IPS DF 4.7 (cell line): ENCODE data around the gene SLC6A11.

Experiments
- DNase-seq: peaks from one replicate; pipeline ENCODE4 v3.0.0-alpha.2; 2013; ENCODE audit warnings: low spot score; ENCODE audit errors: extremely low read depth

SLC6A11 gene

GRCh38 chr3:10929978-10930665 lies 114.1 kb downstream of the SLC6A11 start:
- no peak for DNase-seq

GRCh38 chr3:10930666-10931040 lies 114.6 kb downstream of the SLC6A11 start:
- DNase-seq = no peak

GRCh38 chr3:10932596-10932995 lies 116.6 kb downstream of the SLC6A11 start:
- DNase-seq = no peak

GRCh38 chr3:10933021-10933420 lies 117.0 kb downstream of the SLC6A11 start:
- no peak for DNase-seq

- DNase-seq = no peak
Observed at GRCh38 chr3:10933470-10933804, 117.4 kb downstream of the SLC6A11 start.

DNA sequence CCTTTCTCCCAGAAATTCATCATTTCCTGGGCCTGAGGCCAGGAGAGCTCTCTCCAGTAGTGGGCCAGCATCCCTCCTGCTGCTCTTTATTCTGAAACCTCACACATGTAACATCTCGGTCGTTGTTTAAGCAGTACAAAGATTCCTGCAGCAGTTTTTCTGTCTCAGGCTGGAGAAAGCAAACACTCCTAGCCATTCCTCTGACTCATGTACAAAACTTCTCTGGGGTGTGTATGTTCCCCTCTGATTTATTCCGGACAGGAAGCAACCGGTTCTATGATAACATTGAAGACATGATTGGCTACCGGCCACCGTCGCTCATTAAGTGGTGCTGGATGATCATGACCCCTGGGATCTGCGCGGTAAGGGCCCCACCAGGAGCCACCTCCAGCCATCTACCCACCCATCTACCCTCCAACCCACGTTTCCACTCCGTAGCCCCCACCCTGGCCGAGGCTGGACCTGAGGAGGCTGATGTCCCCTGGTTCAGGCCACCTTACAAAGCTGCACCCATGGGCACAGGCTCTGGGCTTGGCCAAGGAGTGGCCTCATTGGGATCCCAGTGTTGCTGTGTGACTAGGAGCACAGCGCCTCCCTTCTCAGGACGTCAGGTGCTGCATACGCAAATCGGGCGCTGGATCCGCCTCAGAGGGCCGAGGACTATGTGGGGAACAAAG lies 117.9 kb downstream of the SLC6A11 start:
- no peak for DNase-seq

DNA sequence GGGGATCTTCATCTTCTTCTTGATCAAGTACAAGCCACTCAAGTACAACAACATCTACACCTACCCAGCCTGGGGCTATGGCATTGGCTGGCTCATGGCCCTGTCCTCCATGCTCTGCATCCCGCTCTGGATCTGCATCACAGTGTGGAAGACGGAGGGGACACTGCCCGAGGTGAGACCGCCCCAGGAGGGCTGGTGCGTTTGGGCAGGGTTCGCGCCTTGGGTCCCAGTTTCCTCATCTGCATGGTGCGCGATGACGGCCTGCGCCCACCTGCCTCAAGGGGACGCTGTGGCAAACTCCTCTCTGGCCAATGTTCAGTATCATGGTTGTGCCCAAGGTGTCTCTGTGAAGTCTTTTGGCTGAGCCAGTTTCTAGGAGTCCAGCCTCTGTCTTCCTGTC lies 119.0 kb downstream of the SLC6A11 start:
- no peak for DNase-seq

GRCh38 chr3:10935846-10936631 lies 120.0 kb downstream of the SLC6A11 start:
- DNase-seq = no peak

DNA sequence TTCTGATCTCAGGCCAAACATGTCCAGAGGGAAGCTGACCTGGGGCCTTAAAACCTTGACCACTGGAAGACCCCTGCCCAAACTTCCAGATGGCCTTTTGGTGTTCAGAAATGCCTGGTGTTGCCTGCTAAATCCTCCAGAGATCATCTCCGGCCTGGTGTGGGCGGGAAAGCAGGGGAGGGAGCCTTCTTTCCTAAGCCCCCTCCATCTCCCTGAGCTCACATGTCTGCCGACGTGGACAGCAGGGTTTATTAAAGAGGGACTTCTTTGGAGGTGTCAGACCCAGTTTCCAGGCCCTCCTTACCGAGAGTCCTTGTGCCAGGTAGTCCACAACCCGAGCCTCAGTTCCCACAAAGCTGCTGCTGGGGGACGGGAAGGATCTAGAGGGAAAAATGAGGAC lies 120.7 kb downstream of the SLC6A11 start:
- no peak for DNase-seq

DNA sequence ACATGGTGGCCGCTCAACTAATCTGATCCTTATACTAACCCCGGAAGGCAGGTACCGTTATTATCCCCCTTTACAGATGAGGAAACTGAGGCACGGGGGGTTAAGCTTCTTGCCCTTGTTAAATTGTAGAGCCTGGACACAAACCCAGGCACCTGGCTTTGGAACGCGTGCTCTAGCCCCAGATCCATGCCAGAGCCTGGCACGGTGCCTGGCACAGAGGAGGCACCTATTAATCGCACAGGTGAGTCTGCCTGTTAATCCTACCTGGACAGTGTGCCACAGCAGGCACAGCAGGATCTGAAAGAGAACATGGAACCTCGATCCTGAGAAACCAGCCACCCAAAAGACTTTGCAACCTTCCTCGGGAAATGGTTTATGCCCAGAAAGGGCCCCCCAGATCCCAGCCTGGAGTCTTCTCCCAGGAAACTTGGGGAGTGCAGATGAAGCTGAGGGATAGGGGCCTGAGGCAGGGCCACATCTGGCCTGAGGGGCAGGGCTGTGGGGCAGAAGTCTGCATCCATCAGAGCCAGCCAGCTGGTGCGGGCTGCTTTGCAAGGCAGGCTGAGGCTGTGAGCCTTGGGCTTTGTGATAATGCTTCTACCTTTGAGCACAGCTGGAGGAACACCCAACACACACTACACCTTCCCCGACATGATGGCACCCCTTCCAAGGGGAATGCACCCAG lies 121.3 kb downstream of the SLC6A11 start:
- no peak for DNase-seq

DNA sequence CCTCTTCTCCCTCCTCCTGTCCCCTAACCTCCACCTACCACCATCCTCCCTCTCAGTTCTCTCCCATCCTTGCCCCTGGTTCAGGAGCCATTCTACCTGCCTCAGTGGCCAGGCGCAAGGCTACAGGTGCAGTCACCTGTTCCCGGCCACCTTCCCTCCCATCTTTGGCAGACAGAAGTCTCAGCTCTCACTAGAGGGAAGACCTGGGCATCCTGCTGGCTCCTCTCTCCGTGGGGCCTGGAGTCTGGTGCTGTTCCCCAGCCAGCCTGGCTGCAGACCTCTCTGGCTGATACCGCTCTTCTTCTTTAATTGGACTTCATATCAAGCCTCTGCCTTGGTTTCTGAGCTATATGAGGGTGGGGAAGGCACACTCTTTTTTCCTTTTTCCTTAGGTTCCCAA lies 123.5 kb downstream of the SLC6A11 start:
- no peak for DNase-seq

- no peak for DNase-seq
Observed at GRCh38 chr3:10940106-10940505, 124.1 kb downstream of the SLC6A11 start.

- no peak for DNase-seq
Observed at GRCh38 chr3:10941972-10942371, 125.9 kb downstream of the SLC6A11 start.

GRCh38 chr3:10942690-10943205 lies 126.7 kb downstream of the SLC6A11 start:
- no peak for DNase-seq

DNA sequence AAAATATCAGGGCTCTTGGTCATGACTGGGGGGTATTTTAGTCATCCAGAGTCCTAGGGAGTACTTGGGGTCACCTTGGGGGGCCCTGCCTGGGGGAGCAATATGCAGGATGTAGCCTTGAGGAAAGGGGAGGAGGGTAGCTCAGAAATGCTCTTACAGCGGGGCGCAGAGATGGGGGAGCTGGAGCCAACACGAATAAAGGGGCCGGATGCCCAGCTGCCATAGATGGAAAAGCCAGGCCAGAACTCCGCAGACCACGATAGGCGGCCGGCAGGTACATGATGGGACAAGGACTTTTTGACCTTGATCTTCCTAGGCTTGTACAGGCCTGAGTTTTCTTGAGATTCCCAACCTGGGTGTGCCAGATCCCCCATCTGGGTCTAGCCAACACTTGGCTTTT lies 128.8 kb downstream of the SLC6A11 start:
- no peak for DNase-seq

GRCh38 chr3:10945683-10946287 lies 129.8 kb downstream of the SLC6A11 start:
- no peak for DNase-seq

GRCh38 chr3:10946526-10946925 lies 130.5 kb downstream of the SLC6A11 start:
- DNase-seq = no peak

GRCh38 chr3:10948326-10948725 lies 132.3 kb downstream of the SLC6A11 start:
- no peak for DNase-seq

- no peak for DNase-seq
Observed at GRCh38 chr3:10949197-10949596, 133.2 kb downstream of the SLC6A11 start.

DNA sequence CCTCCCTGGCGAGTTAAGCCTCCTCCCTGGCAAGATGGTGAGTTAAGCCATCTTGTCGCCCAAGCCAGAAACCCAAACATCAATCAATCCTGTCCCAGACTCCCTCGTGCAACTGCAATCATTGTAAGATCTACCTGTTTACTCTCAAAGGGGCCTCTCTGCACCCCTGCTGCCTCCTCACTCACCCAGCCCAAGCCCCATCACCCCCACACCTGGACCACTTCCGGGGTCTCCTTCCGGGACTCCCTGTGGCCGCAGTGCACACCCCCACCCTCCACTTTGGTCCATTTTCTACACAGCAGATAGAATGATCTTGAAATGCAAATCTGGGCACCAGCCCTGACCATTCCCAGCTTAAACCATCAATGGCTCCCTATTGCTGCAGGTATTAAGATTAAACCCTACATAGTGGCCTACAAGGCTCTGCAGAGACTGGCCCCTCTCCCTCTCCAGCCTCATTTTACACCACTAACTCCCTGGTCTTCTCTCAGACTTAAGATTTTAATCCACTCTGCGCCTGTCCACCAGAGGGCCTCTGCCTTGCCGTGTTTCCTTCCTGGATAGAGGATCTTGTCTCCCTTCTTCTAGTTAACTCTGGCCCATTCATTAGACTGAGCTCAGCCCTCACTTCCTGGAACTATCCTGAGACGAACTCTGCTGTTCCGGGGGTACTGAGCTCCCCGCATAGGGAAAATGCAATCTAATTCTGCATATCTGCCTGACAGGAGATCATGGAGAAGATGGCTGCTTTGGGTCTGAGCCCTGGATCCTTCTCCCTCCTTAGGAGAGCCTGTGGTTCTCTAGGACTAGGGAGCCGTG lies 134.7 kb downstream of the SLC6A11 start:
- DNase-seq = no peak
